ENCODE results near the gene LRRC74B.
"Not testable (repeated sequence)": the region's sequence is repeated elsewhere in the genome, so short reads cannot be mapped to it uniquely, and the experiment has no call there.

The LRRC74B gene

DNA sequence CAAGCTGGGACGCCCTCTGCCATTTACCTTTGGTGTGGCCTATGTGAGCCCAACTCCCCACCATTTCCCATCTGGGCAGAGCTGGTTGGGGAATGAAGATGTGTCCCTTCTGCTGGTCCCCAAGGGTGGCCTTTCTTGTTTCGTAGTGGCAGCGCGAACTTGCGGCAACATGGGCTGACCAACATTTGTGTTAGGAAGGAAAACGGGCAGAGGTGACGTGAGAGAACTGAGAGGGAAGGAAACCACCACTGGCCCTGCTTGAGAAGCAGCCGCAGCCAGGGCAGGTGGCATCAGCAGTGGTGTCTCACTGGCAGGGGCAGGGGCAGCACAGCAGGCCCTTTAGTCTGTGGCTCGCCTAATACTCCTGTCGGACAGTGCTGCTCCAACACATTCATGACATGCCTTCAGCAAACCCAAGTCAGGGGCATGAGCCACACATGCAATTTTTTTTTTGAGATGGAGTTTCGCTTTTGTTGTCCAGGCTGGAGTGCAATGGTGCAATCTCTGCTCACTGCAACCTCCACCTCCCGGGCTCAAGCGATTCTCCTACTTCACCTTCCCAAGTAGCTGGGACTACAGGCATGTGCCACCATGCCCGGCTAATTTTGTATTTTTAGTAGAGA is 29.9 kb downstream of the LRRC74B start:
- DNase-seq (ENCODE audit: low read depth in 2 of 2), result no peak

- no peak for DNase-seq (ENCODE audit: low read depth in 2 of 2)
Observed at GRCh38 chr22:21076912-21077625, 31.3 kb downstream of the LRRC74B start.

GRCh38 chr22:21077884-21078508 is 32.2 kb downstream of the LRRC74B start:
- no peak for DNase-seq (ENCODE audit: low read depth in 2 of 2)

DNA sequence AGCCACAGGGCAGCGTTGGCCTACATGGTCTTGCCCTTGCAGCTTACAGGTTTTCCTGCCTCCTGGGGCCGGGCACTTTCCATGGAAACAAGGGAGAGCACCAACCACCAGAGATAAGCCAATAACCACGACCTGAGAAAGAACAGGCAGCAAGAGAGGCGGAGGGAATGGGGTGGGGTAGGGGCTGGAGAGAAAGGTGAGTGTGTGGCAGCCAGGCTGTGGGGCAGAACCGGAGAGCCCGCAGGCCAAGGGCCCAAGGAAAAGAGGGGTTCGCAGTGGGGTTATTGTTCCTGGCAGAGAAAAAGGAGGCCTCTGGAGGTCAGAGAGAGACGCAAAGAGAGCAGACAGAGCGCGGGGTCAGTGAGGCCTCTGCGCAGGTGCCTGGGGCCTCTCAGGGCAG is 33.2 kb downstream of the LRRC74B start:
- DNase-seq (ENCODE audit: low read depth in 2 of 2), result no peak

GRCh38 chr22:21079493-21079892 is 33.7 kb downstream of the LRRC74B start:
- DNase-seq (ENCODE audit: low read depth in 2 of 2), result no peak

DNA sequence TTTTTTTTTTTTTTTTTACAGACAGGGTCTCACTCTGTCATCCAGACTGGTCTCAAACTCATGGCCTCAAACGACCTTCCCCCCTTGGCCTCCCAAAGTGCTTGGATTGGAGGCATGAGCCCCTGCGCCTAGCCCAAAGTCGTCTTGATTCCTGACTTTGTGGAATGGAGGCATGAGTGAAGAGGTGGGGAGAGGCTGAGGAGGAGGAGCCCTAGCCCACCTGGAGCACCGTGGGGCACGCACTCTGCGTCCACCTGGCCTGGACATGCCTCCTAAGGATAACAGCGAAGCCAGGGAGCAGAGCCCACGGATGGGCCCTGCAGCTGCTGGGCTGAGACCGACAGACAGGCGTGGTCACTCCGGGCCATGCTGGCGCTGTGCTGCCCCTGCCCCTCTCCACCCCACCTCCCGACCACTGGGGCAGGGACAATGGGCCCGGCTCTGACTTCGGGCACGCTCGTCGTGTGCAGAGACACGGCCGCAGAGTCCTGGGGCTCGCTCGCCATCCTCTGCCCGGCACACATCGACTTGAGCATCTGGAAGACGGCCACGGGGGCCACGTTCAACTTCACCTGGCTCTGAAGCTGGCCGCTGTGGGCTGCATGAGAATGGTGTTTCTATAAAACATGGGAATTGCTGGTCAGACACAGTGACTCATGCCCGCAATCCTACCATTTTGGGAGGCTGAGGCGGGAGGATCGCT is 34.8 kb downstream of the LRRC74B start:
- DNase-seq (ENCODE audit: low read depth in 2 of 2), result no peak

DNA sequence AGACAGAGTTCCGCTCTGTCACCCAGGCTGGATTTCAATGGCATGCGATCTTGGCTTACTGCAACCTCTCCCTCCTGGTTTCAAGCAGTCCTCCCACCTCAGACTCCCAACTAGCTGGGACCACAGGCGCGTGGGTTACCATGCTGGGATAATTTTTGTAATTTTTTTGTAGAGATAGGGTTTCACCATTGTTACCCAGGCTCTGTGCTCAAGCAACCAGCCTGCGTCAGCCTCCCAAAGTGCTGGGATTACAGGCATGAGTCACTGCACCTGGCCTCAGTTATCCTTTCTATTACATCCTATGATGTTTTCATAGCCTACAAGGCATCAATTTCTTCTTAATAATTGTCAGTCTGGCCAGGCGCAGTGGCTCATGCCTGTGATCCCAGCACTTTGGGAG is 36.5 kb downstream of the LRRC74B start:
- DNase-seq (ENCODE audit: low read depth in 2 of 2), result no peak

DNA sequence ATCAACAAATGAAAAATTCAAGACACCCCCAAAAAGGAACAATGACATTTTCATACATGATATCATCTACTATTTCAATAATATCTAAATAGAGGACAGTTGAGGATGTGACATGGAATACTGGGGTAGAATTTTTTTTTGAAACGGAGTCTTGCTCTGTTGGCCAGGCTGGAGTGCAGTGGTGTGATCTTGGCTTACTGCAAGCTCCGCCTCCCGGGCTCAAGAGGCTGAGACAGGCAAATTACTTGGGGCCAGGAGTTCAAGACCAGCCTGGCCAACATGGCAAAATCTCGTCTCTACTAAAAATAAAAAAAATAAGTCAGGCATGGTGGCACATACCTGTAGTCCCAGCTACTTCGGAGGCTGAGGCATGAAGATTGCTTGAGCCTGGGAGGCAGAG is 41.4 kb downstream of the LRRC74B start:
- no peak for DNase-seq (ENCODE audit: low read depth in 2 of 2)

DNA sequence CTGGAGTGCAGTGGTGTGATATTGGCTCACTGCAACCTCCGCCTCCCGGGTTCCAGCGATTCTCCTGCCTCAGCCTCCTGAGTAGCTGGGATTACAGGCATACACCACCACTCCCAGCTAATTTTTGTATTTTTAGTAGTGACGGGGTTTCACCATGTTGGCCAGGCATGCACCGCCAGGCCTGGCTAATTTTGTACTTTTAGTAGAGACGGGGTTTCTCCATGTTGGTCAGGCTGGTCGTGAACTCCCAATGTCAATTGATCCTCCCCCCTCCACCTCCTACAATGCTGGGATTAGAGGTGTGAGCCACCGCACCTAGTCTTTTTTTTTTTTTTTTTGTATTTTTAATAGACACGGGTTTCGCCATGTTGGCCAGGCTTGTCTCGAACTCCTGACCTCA is 42.2 kb downstream of the LRRC74B start:
- not testable (repeated sequence) for DNase-seq (ENCODE audit: low read depth in 2 of 2)

- DNase-seq (ENCODE audit: low read depth in 2 of 2), result not testable (repeated sequence)
Observed at GRCh38 chr22:21091220-21091619, 45.5 kb downstream of the LRRC74B start.

DNA sequence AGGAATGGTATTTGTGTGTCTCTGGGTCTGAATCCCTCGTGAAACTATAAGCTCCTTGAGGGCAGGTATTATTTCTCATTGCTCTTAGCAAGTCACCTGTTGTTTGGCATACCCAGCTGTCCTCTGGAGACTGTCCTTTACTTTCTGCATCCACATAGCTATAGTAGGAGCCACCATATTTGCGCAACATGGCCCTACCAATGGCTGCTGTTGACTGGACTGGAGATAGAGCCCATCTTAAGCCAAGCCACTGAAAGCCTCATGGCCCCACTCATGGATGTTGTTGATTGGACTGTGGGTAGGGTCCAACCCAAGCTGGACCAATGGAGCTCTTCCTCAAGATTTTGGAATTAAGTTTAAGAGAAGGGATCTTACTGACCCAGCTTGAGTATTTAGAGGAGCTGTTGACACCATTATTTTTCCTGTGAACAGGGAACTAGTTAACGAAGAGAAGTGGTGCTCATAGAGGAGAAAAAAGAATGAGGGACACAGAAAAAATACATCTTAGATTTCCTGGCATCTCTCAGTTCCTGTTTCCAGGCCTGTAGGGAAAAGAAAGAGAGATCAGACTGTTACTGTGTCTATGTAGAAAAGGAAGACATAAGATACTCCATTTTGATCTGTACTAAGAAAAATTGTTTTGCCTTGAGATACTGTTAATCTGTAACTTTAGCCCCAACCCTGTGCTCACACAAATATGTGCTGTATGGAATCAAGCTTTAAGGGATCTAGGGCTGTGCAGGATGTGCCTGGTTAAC is 47.2 kb downstream of the LRRC74B start:
- DNase-seq (ENCODE audit: low read depth in 2 of 2), result no peak

GRCh38 chr22:21093555-21094137 is 47.9 kb downstream of the LRRC74B start:
- DNase-seq (ENCODE audit: low read depth in 2 of 2), result not testable (repeated sequence)

DNA sequence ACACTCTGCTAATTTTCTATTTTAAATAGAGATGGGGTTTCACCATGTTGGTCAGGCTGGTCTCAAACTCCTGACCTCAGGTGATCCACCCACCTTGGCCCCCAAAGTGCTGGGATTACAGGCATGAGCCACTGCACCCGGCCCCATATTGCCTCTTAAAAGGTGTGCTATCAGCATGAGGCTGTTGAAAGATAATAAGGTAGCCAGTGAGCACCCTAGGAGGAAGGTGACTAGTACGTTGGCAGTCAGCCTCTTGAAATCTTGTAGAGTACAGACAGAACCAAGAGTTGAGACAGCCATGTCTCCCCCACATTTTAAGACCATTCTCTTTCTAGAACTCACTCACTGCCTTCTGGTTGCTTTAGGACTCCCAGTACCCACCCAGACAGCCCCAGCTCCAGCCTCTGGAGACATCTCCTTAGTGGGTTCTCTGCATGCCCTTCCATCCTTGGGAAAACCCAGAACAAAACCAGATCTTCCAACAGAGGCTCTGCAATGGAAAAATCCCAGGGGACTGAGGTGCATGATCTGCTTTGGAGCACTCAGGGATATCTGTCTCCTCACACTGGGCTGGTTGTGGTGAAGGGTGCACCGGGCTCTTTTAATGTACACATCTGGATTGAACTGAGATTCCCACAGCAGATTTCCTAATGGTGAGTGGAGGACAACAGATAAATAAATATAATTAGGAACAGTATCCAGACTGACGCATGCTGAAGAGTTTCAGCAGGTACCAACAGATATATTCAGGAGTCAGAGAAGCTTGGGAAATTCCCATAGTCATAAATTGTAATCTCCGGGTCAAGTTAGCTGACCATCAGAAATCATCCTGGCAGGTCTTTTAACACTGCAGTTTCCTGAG is 49.4 kb downstream of the LRRC74B start:
- DNase-seq (ENCODE audit: low read depth in 2 of 2), result no peak

DNA sequence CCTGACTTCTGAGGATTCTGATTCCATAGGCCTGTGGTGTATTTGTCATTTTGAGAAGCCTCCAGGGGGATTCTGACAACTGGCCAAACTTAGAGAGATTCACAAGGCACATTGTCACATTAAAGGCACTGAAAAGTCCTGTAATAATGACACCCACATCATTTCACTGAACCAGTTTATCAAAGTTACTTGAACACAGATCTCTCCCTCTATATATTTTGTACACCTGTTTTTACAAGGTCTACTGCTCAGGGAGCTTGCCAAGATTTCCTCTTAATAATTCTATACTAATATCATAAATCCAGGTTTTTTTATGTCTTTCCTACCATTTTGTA is 50.0 kb downstream of the LRRC74B start:
- no peak for DNase-seq (ENCODE audit: low read depth in 2 of 2)

GRCh38 chr22:21096878-21097277 is 51.1 kb downstream of the LRRC74B start:
- DNase-seq (ENCODE audit: low read depth in 2 of 2), result not testable (repeated sequence)

- DNase-seq (ENCODE audit: low read depth in 2 of 2), result no peak
Observed at GRCh38 chr22:21098099-21098671, 52.4 kb downstream of the LRRC74B start.

DNA sequence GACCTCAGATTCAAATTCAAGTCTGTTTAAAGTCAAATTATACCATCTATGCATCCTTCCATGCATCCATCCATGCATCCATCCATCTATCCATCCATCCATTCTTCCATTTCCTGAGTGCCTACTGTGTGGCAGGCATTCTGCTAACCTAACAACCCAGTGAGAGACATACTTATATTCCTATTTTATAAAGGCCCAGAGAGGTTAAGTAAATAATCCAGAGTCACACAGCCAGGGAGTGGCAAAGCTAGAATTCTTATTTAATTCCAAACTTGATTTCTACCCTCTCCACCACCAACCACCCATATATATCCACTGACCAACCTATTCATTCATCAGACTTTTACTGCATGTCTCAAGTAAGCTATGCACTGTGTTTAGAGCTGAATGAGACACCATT is 53.8 kb downstream of the LRRC74B start:
- DNase-seq (ENCODE audit: low read depth in 2 of 2), result no peak

GRCh38 chr22:21100149-21101032 is 54.6 kb downstream of the LRRC74B start:
- DNase-seq (ENCODE audit: low read depth in 2 of 2), result no peak
